ENCODE data around the gene WNT7B.

The WNT7B gene

GRCh38 chr22:45949258-45949870 is 27.6 kb downstream of the WNT7B start:
- no peak for DNase-seq

GRCh38 chr22:45948081-45948648 is 28.8 kb downstream of the WNT7B start:
- no peak for DNase-seq

DNA sequence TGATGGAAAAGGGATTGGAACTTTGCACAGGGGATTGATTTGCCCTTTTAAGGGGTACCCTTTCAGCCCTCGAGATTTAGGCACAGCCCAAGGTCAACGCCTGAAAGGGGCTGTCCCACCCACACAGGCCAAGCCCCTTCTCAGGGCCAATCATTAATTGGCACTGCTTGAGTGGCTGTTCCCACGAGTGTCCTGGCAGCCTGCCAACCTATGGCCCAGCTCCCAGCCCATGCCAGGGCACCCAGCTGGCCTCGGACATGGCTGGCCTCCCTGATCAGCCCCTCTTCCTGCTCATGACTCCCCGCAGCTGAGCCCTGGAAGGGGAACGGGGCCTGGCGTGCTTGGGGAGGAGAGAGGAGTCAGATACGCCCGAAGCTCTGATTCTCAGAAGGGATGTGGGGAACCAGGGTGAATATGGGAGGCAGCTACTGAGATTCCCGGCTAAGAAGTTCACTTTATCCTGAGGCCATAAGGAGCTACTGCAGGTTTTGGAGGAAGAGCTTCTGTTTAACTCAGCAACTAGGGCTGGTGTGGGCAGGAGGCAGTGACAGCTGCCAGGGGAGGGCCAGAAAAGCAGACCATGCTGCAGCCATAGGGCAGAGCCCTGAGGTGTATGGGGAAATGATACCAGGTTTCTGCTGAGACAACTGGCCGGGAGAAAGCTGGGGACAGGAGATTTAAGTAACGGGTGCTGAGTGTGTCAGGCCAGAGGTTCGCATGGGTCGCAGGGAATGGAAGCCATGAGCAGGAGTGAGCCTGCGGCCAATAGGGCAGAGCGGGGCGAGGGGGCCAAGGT is 30.0 kb downstream of the WNT7B start:
- no peak for DNase-seq

GRCh38 chr22:45945621-45946106 is 31.3 kb downstream of the WNT7B start:
- no peak for DNase-seq

- DNase-seq, result no peak
Observed at GRCh38 chr22:45942787-45943493, 34.0 kb downstream of the WNT7B start.

DNA sequence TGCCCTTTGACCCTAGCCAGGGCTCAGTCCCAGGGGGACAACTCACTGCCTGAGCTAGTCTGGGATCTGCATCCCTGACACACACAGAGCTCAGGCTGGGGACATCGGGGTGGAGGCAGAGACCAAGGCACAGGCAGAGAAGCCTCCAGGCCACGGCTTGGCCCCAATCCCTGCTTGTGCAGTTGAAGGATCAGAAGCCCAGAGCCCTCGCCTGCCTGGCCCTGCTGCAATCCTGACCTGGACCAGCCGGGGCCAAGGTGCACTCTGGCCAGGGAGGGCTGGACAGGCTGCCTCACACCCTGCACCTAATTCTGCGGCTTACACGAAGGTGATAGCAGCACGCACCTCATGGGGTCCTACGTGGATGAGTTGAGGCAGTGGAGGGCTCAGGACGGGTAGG is 34.6 kb downstream of the WNT7B start:
- DNase-seq, result no peak

DNA sequence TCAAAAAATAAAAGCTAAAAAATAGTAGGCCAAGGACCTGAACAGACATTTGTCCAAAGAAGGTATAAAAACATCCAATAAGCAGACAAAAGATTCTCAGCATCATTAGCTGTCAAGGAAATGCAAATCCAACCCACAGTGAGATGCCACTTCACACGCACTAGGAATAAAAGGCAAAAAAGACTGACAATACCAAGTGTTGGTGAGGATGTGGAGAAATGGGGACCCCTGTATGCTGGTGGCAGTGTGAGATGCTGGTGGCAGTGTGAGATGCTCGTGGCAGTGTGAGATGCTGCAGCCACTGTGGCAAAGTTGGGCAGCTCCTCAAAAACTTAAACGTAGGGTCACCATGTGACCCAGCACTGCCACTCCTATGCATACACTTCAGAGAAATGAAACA is 38.0 kb downstream of the WNT7B start:
- no peak for DNase-seq

- DNase-seq, result no peak
Observed at GRCh38 chr22:45937960-45938359, 39.0 kb downstream of the WNT7B start.

GRCh38 chr22:45935573-45935972 is 41.4 kb downstream of the WNT7B start:
- DNase-seq, result no peak

DNA sequence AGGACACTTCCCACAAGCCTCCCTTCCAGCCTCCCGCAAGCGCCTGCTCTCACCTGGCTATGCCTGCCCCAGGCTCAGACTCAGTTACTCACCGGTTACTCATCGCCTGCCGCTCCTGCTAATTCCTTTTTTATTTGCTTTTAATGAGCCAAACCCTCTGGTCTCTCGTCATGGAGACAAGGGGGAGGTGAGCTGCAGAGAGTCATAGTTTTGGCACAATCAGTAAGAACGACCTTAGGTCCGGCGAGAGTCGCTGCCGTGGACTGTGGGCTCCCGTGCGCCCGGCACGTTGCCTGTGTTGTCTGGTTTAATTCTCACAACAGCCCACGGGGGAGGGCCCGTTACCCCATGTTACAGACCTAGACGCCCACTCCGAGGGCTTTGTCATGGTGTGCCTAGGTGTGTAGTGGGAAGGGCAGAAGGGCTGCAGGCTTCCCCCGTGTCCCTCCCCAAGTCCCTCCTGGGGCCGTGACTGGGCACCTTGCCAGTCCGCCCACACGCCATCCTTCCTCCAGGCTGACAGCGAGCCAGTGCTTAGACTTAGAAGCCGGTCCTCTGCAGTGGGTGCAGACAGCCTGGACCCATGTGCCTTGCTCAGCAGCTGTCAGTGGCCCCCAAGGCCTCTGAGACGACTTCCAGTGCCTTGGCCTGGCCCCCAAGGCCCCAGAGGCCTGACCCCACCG is 42.2 kb downstream of the WNT7B start:
- DNase-seq, result peak; percentile 91

GRCh38 chr22:45934168-45934564 is 42.8 kb downstream of the WNT7B start:
- DNase-seq, result no peak

DNA sequence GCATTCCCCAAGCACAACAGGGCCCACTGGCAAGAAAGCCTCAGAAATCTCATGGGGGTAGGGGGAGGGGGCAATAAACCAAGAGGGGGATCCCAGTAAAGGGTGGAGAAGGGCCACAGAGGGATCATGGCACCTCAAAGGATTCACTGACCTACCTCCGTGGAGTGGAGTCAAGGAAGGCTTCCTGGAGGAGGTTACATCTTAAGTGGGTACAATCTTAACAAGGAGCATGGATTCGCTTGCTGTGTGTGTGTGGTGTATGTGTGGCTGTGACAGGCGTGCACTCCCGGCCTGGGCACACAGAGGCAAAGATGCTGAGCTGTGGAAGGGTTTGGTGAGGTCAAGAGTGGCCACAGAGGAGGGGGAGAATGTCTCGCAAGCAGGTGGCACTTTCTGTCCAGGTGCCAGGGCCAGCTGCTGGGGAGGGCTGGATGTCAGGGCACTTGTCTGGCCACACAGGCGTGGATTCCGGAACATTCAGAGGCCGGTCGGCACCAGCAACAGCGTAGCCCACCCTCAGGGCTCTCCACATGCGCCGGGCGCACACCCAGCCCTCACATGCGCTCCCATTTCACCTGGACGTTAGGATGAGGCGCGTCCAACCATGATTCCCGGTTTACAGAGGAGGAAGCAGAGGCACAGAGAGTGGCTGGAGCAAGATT is 43.3 kb downstream of the WNT7B start:
- DNase-seq, result no peak

GRCh38 chr22:45932071-45932470 is 44.9 kb downstream of the WNT7B start:
- peak; percentile 41 for DNase-seq

GRCh38 chr22:45931042-45931441 is 45.9 kb downstream of the WNT7B start:
- no peak for DNase-seq

GRCh38 chr22:45930324-45930723 is 46.6 kb downstream of the WNT7B start:
- no peak for DNase-seq

GRCh38 chr22:45929649-45930048 is 47.3 kb downstream of the WNT7B start:
- DNase-seq, result no peak

DNA sequence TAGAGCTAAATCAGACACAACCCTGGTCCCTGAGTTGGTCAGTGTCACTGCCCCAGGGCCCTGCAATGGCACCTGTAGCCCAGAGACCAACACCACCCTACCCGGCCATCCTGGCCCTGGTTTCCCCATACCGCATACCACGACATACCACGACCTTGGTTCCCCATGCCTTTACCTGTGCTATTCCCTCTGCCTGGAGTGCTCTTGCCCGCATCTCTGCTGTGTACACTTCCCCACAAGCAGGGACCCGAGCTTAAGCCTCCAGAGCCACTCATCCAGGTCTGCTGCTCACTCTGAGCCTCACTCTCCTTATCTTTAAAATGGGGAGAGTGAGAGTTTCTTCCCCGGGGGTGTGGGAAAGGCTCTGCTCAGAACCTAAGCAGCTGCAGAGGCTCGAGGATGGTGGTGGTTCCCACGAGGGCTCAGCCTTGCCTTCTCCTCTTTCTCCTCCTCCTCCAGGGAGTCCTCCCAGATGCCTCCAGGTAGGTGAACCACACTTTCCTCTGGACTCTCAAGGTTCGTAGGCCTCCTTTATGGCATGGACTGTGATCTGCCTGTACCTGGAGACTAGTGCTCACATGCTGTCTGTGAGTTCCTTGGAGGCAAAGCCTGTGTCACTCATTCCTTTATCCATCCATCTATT is 48.1 kb downstream of the WNT7B start:
- DNase-seq, result no peak

- DNase-seq, result no peak
Observed at GRCh38 chr22:45927059-45927458, 49.9 kb downstream of the WNT7B start.

DNA sequence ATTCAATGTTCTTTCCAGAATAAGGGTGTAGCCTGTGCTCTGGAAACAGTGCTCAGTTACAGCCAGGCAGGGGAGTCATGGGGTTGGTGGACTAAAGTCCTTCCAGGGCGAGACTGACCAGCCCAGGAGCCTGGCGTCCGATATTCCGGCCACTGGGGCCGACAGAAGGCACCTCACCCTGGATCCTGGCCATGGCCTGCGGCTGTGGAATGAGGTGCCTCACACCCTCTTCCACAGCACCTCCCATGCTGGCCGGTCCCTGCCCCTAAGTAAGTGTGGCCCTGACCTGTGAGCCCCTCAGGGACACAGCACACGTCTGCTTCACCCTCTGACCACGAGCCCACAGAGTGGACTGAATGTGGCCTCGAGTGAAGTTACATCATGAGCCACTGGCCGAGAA is 50.5 kb downstream of the WNT7B start:
- DNase-seq, result no peak

DNA sequence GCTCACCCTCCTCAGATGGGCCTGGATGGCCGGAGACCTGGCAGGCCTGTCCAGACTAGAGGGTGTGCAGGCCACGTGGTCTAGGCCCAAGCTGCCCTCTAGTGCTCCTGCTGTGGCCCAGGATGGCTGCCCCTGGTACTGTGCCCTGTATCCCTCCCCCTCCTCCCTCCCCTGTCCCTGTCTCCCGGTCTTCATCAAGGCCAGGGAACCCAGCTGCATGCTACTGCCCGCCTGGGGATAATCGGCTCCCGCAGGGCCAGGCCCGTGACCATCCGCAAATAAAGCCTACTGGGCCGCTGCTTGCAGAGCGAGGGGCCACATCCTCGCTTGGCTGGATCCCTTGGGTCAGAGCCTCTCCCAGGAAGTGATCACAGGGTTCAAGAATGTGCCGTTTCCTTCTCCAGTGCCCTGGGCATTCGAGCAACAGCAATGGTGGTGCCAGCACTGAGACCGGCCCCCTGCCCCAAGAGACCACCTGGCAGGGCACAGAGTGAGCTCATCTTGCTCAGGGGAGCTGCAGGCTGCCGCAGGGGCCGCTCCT is 51.1 kb downstream of the WNT7B start:
- DNase-seq, result no peak

- DNase-seq, result no peak
Observed at GRCh38 chr22:45923835-45924234, 53.1 kb downstream of the WNT7B start.

GRCh38 chr22:45923212-45923611 is 53.8 kb downstream of the WNT7B start:
- DNase-seq, result no peak
